Sigmoid colon (tissue), 4 donors: ENCODE results near the gene RPL4.

ENCODE experiments used
- CTCF ChIP-seq, 4 experiments: fragments of 450-650 bp in 3 of 4; fragments of 200-600 bp in 1 of 4; IDR thresholded peaks; one replicate each; pipeline ENCODE4 v1.5.1; 2016 to 2019; ENCODE audit warnings: antibody characterized with exemption in 4 of 4, mild to moderate bottlenecking in 3 of 4, moderate library complexity in 2 of 4
- EP300 ChIP-seq, 4 donors: sonication (generic); formaldehyde crosslinking; IDR thresholded peaks; one replicate each; pipeline ENCODE4 v1.6.1; 2017; ENCODE audit warnings: antibody characterized with exemption in 4 of 4
- POLR2A ChIP-seq, 2 donors: fragments of 450-650 bp; IDR thresholded peaks; one replicate each; pipeline ENCODE4 v1.6.1; 2016; ENCODE audit warnings: antibody characterized with exemption in 2 of 2, mild to moderate bottlenecking in 2 of 2, moderate library complexity in 2 of 2
- POLR2AphosphoS5 ChIP-seq, 4 donors: sonication (generic); formaldehyde crosslinking; IDR thresholded peaks; one replicate each; pipeline ENCODE4 v1.6.1; 2017; ENCODE audit warnings: antibody characterized with exemption in 4 of 4

DNA sequence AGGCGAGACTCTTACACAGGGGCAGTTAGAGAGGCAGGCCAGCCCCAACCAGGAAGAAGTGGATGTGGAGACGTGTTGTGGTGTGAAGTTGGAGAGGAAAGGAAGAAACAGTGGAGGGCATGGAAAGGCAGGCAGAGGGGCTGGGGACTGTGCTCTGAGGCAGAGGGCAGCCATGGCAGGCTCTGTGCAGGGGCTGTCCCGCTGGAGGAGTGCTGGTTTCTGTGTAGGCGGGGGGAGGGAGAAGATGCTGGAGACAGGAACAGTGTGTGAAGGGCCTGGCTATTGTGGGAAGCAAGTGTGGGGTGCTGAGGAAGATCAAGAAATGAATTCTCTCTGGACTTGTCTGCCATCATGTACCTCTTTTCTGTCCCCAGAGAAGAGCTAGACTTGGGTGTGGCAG, 28.1 kb downstream of the RPL4 start:
- TF ChIP-seq CTCF (IDR thresholded peaks at IDR 0.05) (no peak), EP300 (IDR thresholded peaks at IDR 0.05) (no peak), POLR2A (IDR thresholded peaks at IDR 0.05) (no peak), POLR2AphosphoS5 (IDR thresholded peaks at IDR 0.05) (no peak)
